Mononuclear cell (primary cell): ENCODE data around the gene NDUFB7. TPM values are rescaled to one million over a fixed set of nuclear protein-coding genes. Genes with fewer than 3 reads are reported as not detected.
A peak's percentile ranks its signal among the peaks of the same experiment; 100 is the strongest.
"Not testable (repeated sequence)": the region's sequence is repeated elsewhere in the genome, so short reads cannot be mapped to it uniquely, and the experiment has no call there.

Source experiments
- H3K27me3 ChIP-seq: 2 replicates; pipeline ENCODE4 v1.6.0; 2011; ENCODE audit warnings: low read length, control low read depth; ENCODE audit not compliant: insufficient read depth
- H3K4me1 ChIP-seq: 2 replicates; pipeline ENCODE4 v1.5.1; 2011; ENCODE audit warnings: mild to moderate bottlenecking, low read length, control low read depth; ENCODE audit not compliant: insufficient read depth
- H3K4me3 ChIP-seq: 2 replicates; pipeline ENCODE4 v1.5.1; 2011; ENCODE audit warnings: mild to moderate bottlenecking, low read length, moderate library complexity
- H3K9me3 ChIP-seq: 2 replicates; pipeline ENCODE4 v1.5.1; 2011; ENCODE audit warnings: low read depth, mild to moderate bottlenecking, control low read depth, low read length
- total RNA-seq: library from RNA; depleted of rRNA; stranded (reverse); fragments of >200 nt; gene quantifications from one replicate; pipeline ENCODE4 v1.2.3, GENCODE V29; 2012

The NDUFB7 gene
- 50.9 TPM for total RNA-seq

- Histone ChIP-seq H3K4me3 (peak within 1 kb of the TSS; percentile 88), H3K9me3 (no peaks in the 10 kb centered on the region), H3K27me3 (no peaks in the 10 kb centered on the region), H3K4me1 (peaks cover 37% of the 10 kb centered on the region)
Observed at GRCh38 chr19:14571695-14572490, at the start of gene NDUFB7. Gene NDUFB7, minus strand, starts transcription at chr19:14572066. Its CDS starts 66 bp downstream, at chr19:14572000.

GRCh38 chr19:14619404-14619803 is 47.5 kb upstream of the NDUFB7 start:
- Histone ChIP-seq H3K4me3 (no peak overlapping the region), H3K27me3 (no peaks in the 10 kb centered on the region), H3K9me3 (peaks cover 13% of the 10 kb centered on the region), H3K4me1 (peaks cover 33% of the 10 kb centered on the region)

GRCh38 chr19:14616407-14616806 is 44.5 kb upstream of the NDUFB7 start:
- peaks cover 63% of the 10 kb centered on the region for H3K4me1 ChIP-seq
- no peaks in the 10 kb centered on the region for H3K27me3 ChIP-seq
- H3K4me3 ChIP-seq: no peak overlapping the region
- peaks cover 13% of the 10 kb centered on the region for H3K9me3 ChIP-seq

GRCh38 chr19:14615623-14616022 is 43.8 kb upstream of the NDUFB7 start:
- no peaks in the 10 kb centered on the region for H3K27me3 ChIP-seq
- peaks cover 70% of the 10 kb centered on the region for H3K4me1 ChIP-seq
- peaks cover 13% of the 10 kb centered on the region for H3K9me3 ChIP-seq
- no peak overlapping the region for H3K4me3 ChIP-seq

- H3K9me3 ChIP-seq: peaks cover 3% of the 10 kb centered on the region
- no peak overlapping the region for H3K4me3 ChIP-seq
- no peaks in the 10 kb centered on the region for H3K27me3 ChIP-seq
- H3K4me1 ChIP-seq: peaks cover 76% of the 10 kb centered on the region
Observed at GRCh38 chr19:14614099-14614412, 42.2 kb upstream of the NDUFB7 start.

GRCh38 chr19:14613399-14614098 is 41.7 kb upstream of the NDUFB7 start:
- not testable (repeated sequence) for H3K9me3 ChIP-seq, H3K27me3 ChIP-seq, H3K4me3 ChIP-seq
- peaks cover 81% of the 10 kb centered on the region for H3K4me1 ChIP-seq

- Histone ChIP-seq H3K4me1 (peaks cover 86% of the 10 kb centered on the region), H3K9me3 (no peaks in the 10 kb centered on the region), H3K27me3 (no peaks in the 10 kb centered on the region), H3K4me3 (no peak overlapping the region)
Observed at GRCh38 chr19:14612657-14613056, 40.8 kb upstream of the NDUFB7 start.

- peaks cover 82% of the 10 kb centered on the region for H3K4me1 ChIP-seq
- not testable (repeated sequence) for H3K9me3 ChIP-seq, H3K4me3 ChIP-seq, H3K27me3 ChIP-seq
Observed at GRCh38 chr19:14612242-14612641, 40.4 kb upstream of the NDUFB7 start.

- H3K27me3 ChIP-seq: no peaks in the 10 kb centered on the region
- H3K4me3 ChIP-seq: no peak overlapping the region
- peaks cover 81% of the 10 kb centered on the region for H3K4me1 ChIP-seq
- H3K9me3 ChIP-seq: no peaks in the 10 kb centered on the region
Observed at GRCh38 chr19:14611051-14611450, 39.2 kb upstream of the NDUFB7 start.

GRCh38 chr19:14606627-14607026 is 34.8 kb upstream of the NDUFB7 start:
- peaks cover 56% of the 10 kb centered on the region for H3K4me1 ChIP-seq
- no peaks in the 10 kb centered on the region for H3K27me3 ChIP-seq
- H3K9me3 ChIP-seq: no peaks in the 10 kb centered on the region
- H3K4me3 ChIP-seq: no peak overlapping the region

- no peak overlapping the region for H3K4me3 ChIP-seq
- no peaks in the 10 kb centered on the region for H3K27me3 ChIP-seq
- peaks cover 40% of the 10 kb centered on the region for H3K4me1 ChIP-seq
- H3K9me3 ChIP-seq: no peaks in the 10 kb centered on the region
Observed at GRCh38 chr19:14603990-14604387, 32.1 kb upstream of the NDUFB7 start.

- Histone ChIP-seq H3K9me3 (no peaks in the 10 kb centered on the region), H3K4me1 (peaks cover 13% of the 10 kb centered on the region), H3K27me3 (no peaks in the 10 kb centered on the region), H3K4me3 (no peak overlapping the region)
Observed at GRCh38 chr19:14599548-14600147, 27.8 kb upstream of the NDUFB7 start.

GRCh38 chr19:14595558-14595957 is 23.7 kb upstream of the NDUFB7 start:
- Histone ChIP-seq H3K4me1 (peaks cover 8% of the 10 kb centered on the region), H3K4me3 (no peak overlapping the region), H3K27me3 (no peaks in the 10 kb centered on the region), H3K9me3 (no peaks in the 10 kb centered on the region)

GRCh38 chr19:14589433-14589832 is 17.6 kb upstream of the NDUFB7 start:
- not testable (repeated sequence) for H3K9me3 ChIP-seq, H3K4me3 ChIP-seq, H3K4me1 ChIP-seq, H3K27me3 ChIP-seq

GRCh38 chr19:14585187-14585586 is 13.3 kb upstream of the NDUFB7 start:
- not testable (repeated sequence) for H3K4me3 ChIP-seq, H3K9me3 ChIP-seq, H3K27me3 ChIP-seq
- H3K4me1 ChIP-seq: peaks cover 17% of the 10 kb centered on the region
